Activated gamma-delta T cell (primary cell): ENCODE data around the gene CHCHD3.
"Not testable (repeated sequence)": the region's sequence is repeated elsewhere in the genome, so short reads cannot be mapped to it uniquely, and the experiment has no call there.

Source experiments
- DNase-seq: peaks from one replicate; lab custom pipeline; 2025; lab: John Stamatoyannopoulos, UW

Gene CHCHD3

DNA sequence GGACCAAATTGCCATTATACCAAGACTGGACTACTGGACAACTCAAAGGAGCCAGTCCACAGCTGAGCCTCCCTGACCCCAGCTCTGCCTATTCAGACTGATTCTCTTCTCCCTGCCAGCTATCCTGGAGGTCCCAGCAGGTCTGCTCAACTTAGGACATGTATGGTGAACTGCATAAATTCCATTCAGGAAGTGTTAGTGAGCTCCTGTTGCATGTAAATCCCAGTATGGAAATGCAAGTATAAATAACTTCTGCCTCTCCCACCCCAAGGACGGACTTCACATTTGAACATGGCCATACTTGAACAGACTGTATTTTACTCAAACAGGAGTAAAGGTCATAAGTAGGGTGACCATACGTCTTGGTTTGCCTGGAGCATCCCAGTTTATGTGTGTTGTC is 128.4 kb downstream of the CHCHD3 start:
- no peak for DNase-seq

DNA sequence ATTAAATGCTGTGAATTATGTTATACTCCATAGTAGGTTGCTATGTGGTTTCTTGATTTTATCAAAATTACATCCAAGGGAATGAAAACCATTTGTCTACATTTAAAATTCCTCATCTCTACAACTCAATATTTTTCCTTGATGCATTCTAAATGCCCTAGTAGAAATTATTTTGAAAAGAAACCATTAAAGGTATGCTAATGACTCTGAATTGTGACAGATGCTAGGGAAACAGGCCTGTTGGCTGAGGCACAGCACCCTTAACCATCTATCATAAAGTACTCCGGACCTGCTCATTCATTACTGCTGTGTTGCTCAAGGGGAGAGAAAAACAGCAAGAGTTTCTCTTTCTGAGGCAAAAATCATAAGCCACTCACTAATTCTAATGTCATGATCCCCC is 131.2 kb downstream of the CHCHD3 start:
- no peak for DNase-seq

DNA sequence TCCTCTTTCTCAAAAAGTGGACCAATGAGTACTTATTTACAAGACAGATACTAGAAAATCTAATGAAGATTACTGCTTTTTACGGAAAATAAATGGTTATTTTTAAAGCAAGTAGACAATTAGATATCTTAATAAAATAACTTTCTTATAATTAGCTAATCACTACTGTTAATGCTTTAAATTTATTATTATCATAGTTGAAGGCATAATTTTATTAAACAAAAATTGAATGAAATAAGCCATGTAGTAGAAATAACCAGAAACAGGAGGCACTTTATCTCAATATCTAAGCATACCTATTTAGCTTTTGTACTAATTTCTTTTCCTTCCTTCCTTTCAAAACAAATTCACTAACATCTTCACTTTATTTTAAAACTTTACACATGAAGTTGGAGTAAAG is 134.9 kb downstream of the CHCHD3 start:
- no peak for DNase-seq

DNA sequence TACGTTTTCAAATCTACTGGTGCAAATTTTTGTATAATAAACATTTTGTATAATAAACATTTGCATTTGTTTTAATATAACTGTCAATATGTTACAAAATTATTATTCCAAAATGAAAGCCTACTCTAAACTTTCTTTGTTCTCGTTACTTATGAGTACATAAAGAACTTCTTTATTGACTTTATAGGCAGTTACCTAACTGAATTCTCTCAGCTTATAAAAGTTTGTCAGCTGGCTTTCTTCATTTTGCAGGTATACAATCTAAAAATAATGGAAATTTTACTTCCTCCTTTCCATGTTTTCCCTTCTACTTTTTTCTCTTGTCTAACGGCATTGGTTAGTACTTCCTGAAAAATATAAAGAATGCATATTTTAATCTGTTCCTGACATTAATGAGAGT is 137.1 kb downstream of the CHCHD3 start:
- no peak for DNase-seq

DNA sequence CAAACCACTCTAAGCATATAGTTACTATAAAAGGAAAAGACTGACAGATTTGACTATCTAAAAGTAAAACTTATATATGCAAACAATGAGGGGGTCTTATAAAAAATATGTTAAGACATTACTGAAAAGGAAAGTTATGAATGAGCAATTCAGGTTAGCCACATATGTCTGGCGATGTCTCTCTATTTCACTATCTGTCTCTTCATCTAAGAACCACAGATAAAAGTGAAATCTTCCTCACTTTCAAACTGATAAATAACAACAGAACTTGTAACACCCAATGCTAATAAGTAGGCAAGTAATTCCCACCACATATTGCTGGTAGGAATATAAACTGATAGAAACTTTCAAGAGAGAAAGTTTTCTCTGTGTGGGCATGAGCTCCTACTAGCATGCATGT is 138.2 kb downstream of the CHCHD3 start:
- DNase-seq = no peak

DNA sequence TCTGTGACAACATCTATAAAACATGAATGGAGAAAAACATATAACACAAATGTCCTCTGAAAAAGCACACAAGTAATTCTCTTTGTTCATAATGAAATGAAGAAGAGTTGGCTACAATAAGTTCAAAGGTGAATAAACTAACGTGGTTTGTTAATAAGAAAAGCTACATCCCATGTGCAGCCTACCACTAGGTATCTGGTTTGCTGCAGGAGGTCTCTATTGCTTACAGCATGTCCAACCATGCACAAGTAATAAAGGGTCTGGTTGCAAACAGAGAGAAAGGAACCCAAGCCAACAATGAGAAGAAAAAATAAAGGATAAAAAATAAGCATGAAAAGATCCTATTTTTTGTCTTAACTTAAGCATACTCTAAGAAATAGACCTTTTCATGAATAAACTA is 139.2 kb downstream of the CHCHD3 start:
- DNase-seq = no peak

DNA sequence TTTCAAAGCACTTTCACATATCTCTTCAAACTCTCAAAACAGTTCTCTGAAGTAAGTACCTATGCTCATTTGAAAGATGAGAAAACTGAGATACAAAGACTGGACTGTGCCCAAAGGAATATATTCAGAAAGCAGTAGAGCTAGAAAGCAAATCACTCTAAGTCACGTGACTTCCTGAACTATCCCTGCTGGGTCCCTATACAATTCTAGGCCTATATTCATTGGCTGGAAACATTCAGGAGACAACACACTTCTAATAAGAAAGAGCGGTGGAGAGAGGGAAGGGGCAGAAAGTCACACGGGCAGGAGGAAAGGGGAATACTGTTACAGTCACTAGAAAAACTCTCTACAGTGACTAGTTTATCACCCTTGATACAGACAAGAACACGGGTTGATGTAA is 140.0 kb downstream of the CHCHD3 start:
- DNase-seq = no peak

DNA sequence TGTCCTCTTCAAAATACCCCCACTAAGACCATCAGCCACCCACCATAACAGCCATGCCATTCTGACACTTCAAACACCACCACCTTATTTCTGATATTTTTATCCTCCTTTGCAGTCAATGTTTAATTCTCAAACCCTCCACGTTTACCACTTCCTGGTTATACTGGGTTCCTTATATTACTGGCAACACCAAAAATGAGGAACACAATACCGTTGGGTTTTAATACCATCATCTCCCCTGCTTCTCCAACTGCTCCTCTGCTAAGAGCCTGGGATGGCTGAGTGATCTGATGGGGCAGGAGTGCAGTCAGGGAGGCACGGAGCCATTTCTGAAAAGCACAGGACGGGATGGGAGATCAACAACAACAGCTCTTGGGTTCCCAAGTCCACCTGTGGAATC is 140.5 kb downstream of the CHCHD3 start:
- DNase-seq = no peak

DNA sequence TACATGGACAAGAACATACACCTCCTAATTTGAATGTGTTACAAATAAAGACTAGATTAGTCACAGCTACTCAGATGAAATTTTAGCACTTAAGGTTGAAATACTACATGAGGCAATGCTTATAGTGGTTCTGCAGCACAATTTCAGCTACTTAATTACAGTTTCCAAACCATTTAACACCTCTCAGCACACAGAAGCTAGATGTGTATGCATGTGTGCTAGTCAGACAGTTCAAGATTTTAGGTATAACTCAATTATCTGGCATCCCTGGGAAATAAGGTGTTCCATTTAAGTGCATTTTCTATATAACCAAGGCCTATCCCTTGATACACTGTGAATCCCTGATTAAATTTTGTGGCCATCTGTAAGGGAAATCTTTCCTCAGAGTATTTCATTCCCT is 141.8 kb downstream of the CHCHD3 start:
- no peak for DNase-seq

DNA sequence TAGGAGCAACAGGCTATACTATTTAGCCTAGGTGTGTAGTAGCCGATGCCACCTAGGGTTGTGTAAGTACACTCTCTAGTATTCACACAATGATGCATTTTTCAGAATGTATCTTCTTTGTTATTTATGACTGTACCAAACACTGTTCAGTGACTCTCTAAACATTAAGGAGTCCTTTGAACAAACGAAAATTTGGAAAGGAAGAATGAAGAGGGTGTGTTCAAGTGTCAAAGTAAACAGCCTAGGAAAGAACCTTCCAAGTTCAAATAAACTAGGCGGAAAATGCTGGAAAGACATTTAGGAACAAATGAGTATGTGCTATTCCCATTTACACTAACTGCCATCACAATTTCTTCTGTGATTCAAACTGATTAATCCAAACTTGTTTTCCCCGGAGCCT is 142.4 kb downstream of the CHCHD3 start:
- no peak for DNase-seq

DNA sequence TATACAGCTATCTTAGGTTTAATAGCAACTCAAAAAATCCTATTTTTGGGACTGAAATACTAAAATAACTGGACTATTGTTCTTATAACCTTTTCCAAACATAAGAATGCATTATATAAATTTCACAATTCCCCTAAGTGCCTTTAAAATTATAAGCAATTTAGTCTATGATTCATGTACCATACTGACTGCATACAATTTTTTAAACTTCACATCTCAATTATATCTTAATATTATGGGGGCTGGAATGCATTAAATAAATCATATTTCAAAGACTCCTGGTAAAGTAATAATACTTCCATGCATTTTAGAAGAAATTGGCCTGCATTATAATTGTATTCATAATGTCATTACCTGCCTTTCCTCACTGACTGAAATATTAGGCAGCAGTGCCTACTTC is 144.6 kb downstream of the CHCHD3 start:
- DNase-seq = no peak

DNA sequence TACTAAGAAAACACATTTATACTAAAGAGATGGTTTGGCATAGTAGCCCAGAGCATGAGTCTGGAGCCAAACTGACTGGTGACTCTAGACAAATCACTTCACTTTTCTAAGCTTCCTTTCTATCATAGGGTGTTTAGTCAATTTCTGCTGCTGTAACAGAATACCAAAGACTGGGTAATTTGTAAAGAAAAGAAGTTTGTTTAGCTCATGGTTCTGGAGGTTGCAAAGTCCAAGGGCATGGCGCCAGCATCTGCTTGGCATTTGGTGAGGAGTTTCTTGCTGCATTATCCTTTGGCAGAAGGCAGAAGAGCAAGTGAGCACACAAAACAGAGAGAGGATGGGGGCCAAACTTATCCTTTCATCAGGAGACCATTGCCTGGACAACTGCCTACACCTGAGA is 146.3 kb downstream of the CHCHD3 start:
- no peak for DNase-seq

DNA sequence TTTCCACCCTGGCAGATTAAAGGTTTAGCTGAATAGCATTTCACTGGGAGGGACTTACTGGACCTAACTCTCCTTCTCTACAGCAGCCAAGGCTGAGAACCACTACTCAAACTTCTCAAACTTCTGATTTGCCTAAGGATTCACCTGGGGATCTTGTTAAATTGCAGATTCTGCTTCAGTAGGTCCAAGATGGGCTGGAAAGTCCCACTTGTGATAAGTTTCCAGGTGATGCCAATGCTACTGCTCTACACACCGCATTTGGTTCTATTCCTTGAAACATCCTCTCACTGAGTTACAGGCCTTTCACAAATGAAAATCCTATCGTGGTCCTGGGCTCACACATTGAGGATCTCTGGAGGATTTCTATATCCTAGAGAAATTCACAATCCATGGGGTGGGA is 147.9 kb downstream of the CHCHD3 start:
- DNase-seq = no peak

DNA sequence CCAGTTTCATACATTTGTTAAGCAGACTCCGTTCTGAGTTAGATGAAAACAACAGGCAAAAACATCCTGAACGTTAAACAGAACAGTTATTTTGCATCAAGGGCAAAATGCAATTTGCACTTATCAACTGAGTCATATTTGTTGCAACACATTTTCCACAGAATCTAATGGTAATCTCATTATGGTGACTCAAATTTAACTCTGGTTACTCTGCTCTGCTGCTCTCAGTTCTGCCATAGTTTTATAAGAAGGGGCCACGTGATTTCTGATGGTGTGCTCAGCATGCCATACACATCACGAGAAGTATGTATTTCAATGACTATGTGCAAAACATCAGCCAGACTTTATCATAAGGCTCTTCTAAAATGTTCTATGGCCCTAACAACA is 148.8 kb downstream of the CHCHD3 start:
- no peak for DNase-seq

DNA sequence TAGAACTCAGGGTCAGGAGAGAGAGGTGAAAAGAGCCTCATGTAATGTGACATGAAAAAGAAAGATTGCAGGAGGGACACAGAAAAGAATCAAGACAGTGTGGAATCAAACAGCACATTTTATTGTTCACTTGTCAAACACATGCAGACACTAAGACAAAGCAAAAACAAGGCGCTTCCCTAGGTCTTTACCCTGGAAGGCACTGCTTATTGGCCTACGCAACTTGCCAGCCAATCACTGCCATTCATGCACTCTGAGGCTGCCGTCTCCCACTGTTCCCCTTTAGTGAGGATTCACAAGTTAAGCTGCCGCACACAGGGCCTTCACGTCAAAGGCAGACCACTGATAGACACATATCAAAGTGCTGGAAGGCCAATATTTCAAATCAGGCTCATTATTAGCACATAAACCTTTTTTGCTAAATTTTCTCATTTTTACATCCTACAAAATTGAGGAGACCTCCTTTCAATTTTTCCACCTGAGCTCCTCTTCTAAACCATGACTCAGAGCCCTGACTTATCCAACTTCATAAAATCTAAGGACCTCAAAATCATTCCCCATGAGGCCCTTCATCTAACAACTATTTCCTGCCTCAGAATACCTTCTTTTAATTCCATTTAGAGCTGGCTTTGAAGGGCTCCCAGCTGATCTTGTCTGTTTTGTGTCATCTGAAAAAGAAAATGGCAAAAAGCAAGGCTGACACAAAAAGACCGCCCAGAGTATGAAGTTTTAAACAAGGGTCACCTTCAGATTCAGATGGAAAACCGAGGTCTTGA is 149.4 kb downstream of the CHCHD3 start:
- no peak for DNase-seq

DNA sequence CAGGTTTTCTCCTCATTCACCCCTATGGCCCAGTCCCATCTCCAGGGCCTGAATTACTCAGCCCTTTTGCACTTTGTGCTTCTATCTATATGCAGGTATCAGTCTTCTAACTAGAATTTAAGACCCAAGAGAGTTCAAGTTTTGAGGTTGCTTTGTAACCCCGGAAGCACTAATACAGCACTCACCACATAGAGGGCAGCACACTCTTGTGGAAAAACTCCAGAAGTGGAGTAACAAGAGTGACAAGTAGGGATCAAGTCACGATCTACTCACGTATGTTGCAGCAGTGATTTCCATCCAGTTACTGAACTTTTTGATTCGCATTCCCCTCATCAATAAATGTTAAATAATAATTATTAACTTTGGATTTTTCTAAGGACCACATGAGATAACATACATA is 151.0 kb downstream of the CHCHD3 start:
- no peak for DNase-seq

DNA sequence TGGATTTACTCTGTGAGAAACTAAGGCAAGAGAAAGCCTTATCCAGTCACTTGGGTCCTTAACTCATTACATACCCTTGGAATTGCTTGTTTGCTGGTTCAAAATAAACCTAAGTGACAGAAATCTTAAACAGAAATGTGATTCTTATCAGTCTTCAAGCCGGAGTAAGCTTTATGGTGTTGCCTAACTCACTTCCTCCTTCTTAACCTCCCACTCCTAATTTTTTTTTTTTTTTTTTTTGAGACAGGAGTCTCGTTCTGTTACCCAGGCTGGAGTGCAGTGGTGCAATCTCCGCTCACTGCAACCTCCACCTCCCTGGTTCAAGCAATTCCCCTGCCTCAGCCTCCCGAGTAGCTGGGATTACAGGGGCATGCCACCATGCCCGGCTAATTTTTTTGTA is 151.9 kb downstream of the CHCHD3 start:
- not testable (repeated sequence) for DNase-seq

DNA sequence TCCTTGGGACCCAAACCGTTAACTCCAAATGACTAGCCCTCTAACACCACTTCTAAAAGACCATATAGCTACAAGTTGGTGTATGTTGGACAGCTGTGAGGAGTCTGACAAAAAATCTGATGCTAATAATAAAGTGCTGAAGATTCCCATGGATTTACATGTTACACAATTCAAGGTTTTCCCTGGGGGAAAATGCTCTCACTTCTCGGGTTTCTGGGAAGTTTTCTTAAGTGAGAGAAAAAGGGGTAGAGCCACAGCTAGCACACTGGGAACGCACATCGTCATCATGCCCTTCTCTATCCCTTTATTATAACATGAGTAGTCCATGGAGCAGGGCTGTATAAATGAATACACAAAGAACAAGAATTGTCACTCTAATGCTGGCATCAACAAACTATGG is 162.1 kb downstream of the CHCHD3 start:
- no peak for DNase-seq

DNA sequence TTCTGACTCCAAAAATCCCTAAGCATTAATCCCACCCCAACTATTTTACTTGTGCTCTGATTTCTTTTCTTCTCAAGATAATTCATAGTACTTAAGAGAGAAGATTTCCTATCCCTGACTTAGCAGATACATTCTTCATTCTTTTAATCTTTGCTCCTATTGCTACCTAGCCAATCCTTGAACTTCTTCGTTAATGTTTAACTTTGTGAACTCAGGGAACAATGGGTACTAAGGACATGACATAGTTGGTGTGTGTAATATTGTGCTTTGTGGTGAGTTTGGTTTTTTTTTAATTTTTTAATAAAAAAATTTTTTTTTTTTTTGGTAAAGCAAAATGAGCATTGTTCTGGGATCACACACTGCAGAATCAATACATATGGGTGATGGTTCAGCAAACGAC is 166.2 kb downstream of the CHCHD3 start:
- DNase-seq = no peak

DNA sequence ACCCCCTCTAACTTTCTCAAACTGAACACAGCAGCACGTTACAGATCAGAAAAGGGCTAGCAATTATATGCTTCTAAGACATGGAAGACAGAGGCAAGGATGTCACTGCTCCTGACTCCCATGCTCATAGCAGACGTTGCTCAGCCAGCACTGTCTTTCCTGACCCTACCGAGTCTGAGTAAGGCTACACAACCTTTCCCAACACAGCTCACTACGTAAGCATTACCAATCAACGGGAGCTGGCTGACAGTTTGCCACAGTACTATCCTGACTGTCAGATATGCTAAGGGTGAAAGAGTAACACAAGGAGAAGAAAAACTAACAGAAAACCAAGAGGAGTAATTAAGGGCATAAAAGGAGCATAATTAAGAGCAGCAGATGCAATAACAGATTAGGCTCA is 171.2 kb downstream of the CHCHD3 start:
- no peak for DNase-seq

DNA sequence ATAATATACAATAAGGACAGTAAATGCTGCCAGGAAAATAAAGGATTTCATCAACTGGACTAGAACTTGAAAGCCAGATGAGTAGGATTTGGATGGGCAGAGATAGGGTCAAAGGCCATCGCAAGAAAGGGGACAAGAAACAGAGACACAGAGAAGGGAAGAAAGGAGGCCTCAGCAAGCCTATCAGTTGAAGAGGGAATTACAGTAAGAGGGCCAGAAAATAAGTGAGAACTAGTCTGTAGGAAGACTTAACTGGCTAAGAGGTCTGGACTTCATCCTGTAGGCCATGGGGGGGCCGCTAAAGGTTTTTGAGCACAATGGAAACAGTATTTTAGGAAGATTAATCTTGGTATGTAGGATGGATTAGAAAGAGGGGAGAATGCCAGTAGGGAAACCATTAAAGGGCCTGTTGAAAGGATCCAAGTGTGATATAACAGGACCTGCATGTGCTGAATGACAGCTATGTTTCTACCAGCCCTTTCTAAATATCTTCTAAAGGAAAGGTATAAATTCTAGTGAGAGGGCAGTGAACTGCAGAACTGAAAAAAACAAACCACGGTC is 174.4 kb downstream of the CHCHD3 start:
- DNase-seq = no peak

DNA sequence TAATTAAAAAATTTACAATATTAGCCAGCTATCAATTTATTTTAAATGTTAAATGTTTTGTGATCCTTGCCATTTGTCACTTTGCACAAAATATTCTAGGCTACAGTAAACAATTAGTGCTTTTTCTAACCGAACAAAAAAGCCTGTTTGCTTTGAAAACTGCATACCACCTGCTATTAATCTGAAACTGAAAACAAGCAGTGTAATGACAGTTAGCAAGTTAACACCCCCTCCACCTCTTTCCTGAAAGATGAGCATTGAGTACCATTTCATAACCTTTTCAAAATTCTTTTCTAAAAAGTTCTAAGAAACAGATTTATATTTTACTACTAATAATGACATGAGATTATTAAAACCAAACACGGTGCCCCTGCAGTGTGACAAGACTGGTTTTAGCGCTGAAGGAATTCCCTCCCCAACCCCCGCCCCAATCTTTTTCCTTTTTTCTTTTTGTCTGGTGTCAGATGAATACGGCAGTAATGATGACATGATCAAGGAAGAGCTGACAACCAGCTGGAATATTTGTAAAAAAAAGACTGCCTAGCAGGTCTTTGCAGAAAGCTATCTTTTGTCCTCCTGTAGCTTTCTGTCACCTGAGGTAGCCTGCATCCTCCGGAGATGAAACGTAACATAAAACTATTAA is 175.6 kb downstream of the CHCHD3 start:
- DNase-seq = no peak

DNA sequence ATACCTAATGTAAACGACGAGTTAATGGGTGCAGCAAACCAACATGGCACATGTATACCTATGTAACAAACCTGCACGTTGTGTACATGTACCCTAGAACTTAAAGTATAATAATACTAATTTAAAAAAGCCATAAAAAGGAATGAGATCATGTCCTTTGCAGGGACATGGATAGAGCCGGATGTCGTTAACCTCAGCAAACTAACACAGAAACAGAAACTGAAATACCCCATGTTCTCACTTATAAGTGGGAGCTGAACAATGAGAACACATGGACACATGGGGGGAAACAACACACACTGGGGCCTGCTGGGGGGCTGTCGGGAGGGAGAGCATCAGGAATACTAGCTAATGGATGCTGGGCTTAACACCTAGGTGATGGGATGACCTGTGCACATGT is 176.8 kb downstream of the CHCHD3 start:
- not testable (repeated sequence) for DNase-seq

DNA sequence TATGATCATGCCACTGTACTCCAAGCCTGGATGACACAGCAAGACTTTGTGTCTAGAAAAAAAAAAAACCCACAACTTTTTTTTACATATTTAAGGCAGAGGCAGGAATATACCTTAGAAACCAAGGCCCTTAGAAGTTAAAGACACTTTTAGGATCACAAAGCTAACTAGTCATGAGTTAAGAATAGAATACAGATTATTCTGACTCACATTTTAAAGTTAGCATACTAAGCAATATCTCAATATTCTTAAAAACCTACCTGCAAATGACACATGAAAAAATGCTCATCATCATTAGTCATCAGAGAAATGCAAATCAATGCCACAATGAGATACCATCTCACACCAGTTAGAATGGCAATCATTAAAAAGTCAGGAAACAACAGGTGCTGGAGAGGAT is 177.7 kb downstream of the CHCHD3 start:
- DNase-seq = no peak
